Ascending aorta (tissue), 2 donors: ENCODE results near the gene COPS6. TPM values are rescaled to one million over a fixed set of nuclear protein-coding genes. Genes with fewer than 3 reads are reported as not detected.

Experiments used
- DNase-seq, 2 donors: peaks; one replicate each; pipeline ENCODE4 v3.0.0-alpha.2; 2019; ENCODE audit warnings: low spot score in 2 of 2
- H3K27ac ChIP-seq, 2 donors: fragments of 200-600 bp; sonication (generic); one replicate each; pipeline ENCODE4 v1.5.1; 2016 to 2017; ENCODE audit warnings: mild to moderate bottlenecking in 1 of 2
- H3K27me3 ChIP-seq: fragments of 200-600 bp; sonication (generic); one replicate; pipeline ENCODE4 v1.5.1; 2017
- H3K36me3 ChIP-seq, 2 donors: fragments of 200-600 bp; sonication (generic); one replicate each; pipeline ENCODE4 v1.5.1; 2016
- H3K4me1 ChIP-seq, 2 donors: fragments of 200-600 bp; sonication (generic); one replicate each; pipeline ENCODE4 v1.5.1; 2016 to 2017; ENCODE audit warnings: mild to moderate bottlenecking in 1 of 2
- H3K4me3 ChIP-seq, 2 donors: fragments of 200-600 bp; sonication (generic); one replicate each; pipeline ENCODE4 v1.5.1; 2016 to 2017; ENCODE audit warnings: mild to moderate bottlenecking in 1 of 2
- H3K9me3 ChIP-seq, 2 donors: fragments of 200-600 bp; sonication (generic); one replicate each; pipeline ENCODE4 v1.5.1; 2016
- intact Hi-C: fragments of 100-400 bp; cut with DNase I; formaldehyde crosslinking; loops from one replicate; pipeline ENCODE4 v1.15.1; 2023
- total RNA-seq: library from RNA; depleted of rRNA; stranded (reverse); fragments of >200 nt; gene quantifications from one replicate; pipeline ENCODE4 v1.1.0, GENCODE V29; 2016
- TF ChIP-seq, protein P1 (sequence below), 3 experiments: fragments of 200-600 bp in 2 of 3; fragments of 450-650 bp in 1 of 3; sonication (generic) in 2 of 3; IDR thresholded peaks; one replicate each; pipeline ENCODE4 v1.5.1; 2016 to 2019; ENCODE audit warnings: antibody characterized with exemption in 3 of 3, mild to moderate bottlenecking in 1 of 3, moderate library complexity in 1 of 3

Gene COPS6
- total RNA-seq, 1 donor from 2014 or later, result 18.1 TPM

- no peak for DNase-seq
- Histone ChIP-seq H3K27me3 (no peaks in the 10 kb centered on the region), H3K27ac (no peak overlapping the region), H3K36me3 (peaks cover 64 to 70% of the 10 kb centered on the region in 2 donors), H3K4me3 (no peak overlapping the region), H3K9me3 (no peaks in the 10 kb centered on the region), H3K4me1 (no peaks in the 10 kb centered on the region)
- TF ChIP-seq, protein P1, sequence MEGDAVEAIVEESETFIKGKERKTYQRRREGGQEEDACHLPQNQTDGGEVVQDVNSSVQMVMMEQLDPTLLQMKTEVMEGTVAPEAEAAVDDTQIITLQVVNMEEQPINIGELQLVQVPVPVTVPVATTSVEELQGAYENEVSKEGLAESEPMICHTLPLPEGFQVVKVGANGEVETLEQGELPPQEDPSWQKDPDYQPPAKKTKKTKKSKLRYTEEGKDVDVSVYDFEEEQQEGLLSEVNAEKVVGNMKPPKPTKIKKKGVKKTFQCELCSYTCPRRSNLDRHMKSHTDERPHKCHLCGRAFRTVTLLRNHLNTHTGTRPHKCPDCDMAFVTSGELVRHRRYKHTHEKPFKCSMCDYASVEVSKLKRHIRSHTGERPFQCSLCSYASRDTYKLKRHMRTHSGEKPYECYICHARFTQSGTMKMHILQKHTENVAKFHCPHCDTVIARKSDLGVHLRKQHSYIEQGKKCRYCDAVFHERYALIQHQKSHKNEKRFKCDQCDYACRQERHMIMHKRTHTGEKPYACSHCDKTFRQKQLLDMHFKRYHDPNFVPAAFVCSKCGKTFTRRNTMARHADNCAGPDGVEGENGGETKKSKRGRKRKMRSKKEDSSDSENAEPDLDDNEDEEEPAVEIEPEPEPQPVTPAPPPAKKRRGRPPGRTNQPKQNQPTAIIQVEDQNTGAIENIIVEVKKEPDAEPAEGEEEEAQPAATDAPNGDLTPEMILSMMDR (IDR thresholded peaks at IDR 0.05), result no peak
- intact Hi-C loops, result no loop called here
Observed at GRCh38 chr7:100111914-100112313, 23.1 kb downstream of the COPS6 start.

DNA sequence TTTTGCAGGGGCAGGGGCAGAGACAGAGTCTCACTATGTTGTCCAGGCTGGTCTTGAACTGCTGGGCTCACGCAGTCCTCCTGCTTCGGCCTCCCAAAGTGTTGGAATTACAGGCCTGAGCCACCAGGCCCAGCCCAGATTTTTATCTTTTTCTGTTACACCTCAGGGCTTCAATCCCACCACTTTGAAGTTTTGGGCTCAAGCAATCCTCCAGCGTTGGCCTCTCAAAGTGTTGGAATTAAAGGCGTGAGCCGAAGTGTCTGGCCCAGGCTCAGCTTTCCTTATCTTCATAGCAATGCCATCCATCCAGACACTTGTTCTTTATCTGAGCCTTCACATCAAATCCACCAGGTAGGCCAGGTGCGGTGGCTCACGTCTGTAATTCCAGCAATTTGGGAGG, 26.3 kb downstream of the COPS6 start:
- no peaks in the 10 kb centered on the region for H3K27me3 ChIP-seq
- no peak overlapping the region for H3K4me3 ChIP-seq
- TF ChIP-seq, protein P1 (IDR thresholded peaks at IDR 0.05), result no peak
- H3K36me3 ChIP-seq, result peaks cover 41 to 43% of the 10 kb centered on the region in 2 donors
- no peak for DNase-seq
- H3K4me1 ChIP-seq, result peaks cover 0 to 1% of the 10 kb centered on the region in 2 donors
- no peak overlapping the region for H3K27ac ChIP-seq
- intact Hi-C loops, result no loop called here
- H3K9me3 ChIP-seq, result no peaks in the 10 kb centered on the region

GRCh38 chr7:100118388-100119071, 29.8 kb downstream of the COPS6 start:
- Histone ChIP-seq H3K36me3 (peaks cover 8 to 9% of the 10 kb centered on the region in 2 donors), H3K4me1 (peaks cover 0 to 9% of the 10 kb centered on the region in 2 donors), H3K27me3 (no peaks in the 10 kb centered on the region), H3K4me3 (peak overlapping the region; percentile 70 to 84), H3K27ac (peak overlapping the region; percentile 86 to 93), H3K9me3 (no peaks in the 10 kb centered on the region)
- intact Hi-C loops, result loop anchor here (1.0 to 2.0 kb wide), 2 partner anchors 17 to 30 kb away; partner anchors contain the start of genes AP4M1, LAMTOR4 and MCM7
- no peak for DNase-seq
- TF ChIP-seq, protein P1 (IDR thresholded peaks at IDR 0.05), result no peak

GRCh38 chr7:100119072-100119969, 30.6 kb downstream of the COPS6 start, which contains the start of the genes CNPY4 and TAF6:
TSS of gene CNPY4 (plus strand) at chr7:100119634. CDS start at chr7:100119745, 111 bp downstream.
TSS of gene TAF6 (minus strand) at chr7:100119358. CDS start at chr7:100114209, 5,149 bp downstream.
- TF ChIP-seq, protein P1 (IDR thresholded peaks at IDR 0.05), result peak in 1 of 3 experiments; percentile 8
- intact Hi-C loops, result loop anchor here (1.0 to 2.0 kb wide), 2 partner anchors 18 to 29 kb away; partner anchors contain the start of genes AP4M1, LAMTOR4 and MCM7
- H3K27ac ChIP-seq, result peak within 1 kb of the TSS; percentile 86 to 93
- peaks cover 0 to 9% of the 10 kb centered on the region in 2 donors for H3K4me1 ChIP-seq
- no peaks in the 10 kb centered on the region for H3K27me3 ChIP-seq
- peak within 1 kb of the TSS; percentile 70 to 84 for H3K4me3 ChIP-seq
- DNase-seq, result peak; percentile 81 to 96
- peaks cover 0 to 1% of the 10 kb centered on the region in 2 donors for H3K36me3 ChIP-seq
- H3K9me3 ChIP-seq, result no peaks in the 10 kb centered on the region

GRCh38 chr7:100119970-100120732, 31.4 kb downstream of the COPS6 start:
- Histone ChIP-seq H3K4me3 (peak overlapping the region; percentile 70 to 84), H3K4me1 (peaks cover 0 to 9% of the 10 kb centered on the region in 2 donors), H3K36me3 (no peaks in the 10 kb centered on the region), H3K9me3 (no peaks in the 10 kb centered on the region), H3K27ac (peak overlapping the region; percentile 86 to 93), H3K27me3 (no peaks in the 10 kb centered on the region)
- peak in 1 of 2 donors; percentile 84 for DNase-seq
- intact Hi-C loops, result loop anchor here (1.0 to 10.0 kb wide), 3 partner anchors 19 to 305 kb away; partner anchors contain the start of genes AP4M1, LAMTOR4, MCM7 and MEPCE
- TF ChIP-seq, protein P1 (IDR thresholded peaks at IDR 0.05), result no peak
